ENCODE data around the gene DNAL4.

GRCh38 chr22:38802671-38803121 lies 8.8 kb upstream of the DNAL4 start:
- TF ChIP-seq POLR2A (IDR thresholded peaks at IDR 0.05; ENCODE audit: low read depth) (no peak), POLR2AphosphoS5 (IDR thresholded peaks at IDR 0.05) (peak; percentile 30 to 50), CTCF (IDR thresholded peaks at IDR 0.05) (no peak), EP300 (IDR thresholded peaks at IDR 0.05) (no peak)

All from esophagus muscularis mucosa (tissue), 4 donors.